Stomach (tissue), 9 donors: ENCODE measurements around the gene RFX4. TPM values are rescaled to one million over a fixed set of nuclear protein-coding genes. Genes with fewer than 3 reads are reported as not detected.
A peak's percentile ranks its signal among the peaks of the same experiment; 100 is the strongest.

ENCODE experiments used
- DNase-seq, 2 donors: peaks; one replicate each; pipeline versions ENCODE4 v3.0.0 to v3.0.0-alpha.2; 2013 to 2019
- H3K27ac ChIP-seq, 5 donors: fragments of 200-600 bp in 4 of 5; sonication (generic) in 4 of 5; one replicate each; pipeline ENCODE4 v1.5.1; 2013 to 2019; ENCODE audit warnings: mild to moderate bottlenecking in 1 of 5, moderate library complexity in 1 of 5
- H3K27me3 ChIP-seq, 3 donors: fragments of 200-600 bp; sonication (generic); one replicate each; pipeline ENCODE4 v1.5.1; 2017 to 2019; ENCODE audit warnings: mixed run types in 1 of 3
- H3K36me3 ChIP-seq, 4 donors: fragments of 200-600 bp; sonication (generic); 1 replicate in 3 of 4; 2 replicates in 1 of 4; pipeline ENCODE4 v1.5.1; 2016 to 2019
- H3K4me1 ChIP-seq, 4 donors: fragments of 200-600 bp; sonication (generic); one replicate each; pipeline ENCODE4 v1.5.1; 2016 to 2019
- H3K4me3 ChIP-seq, 4 donors: fragments of 200-600 bp; sonication (generic) in 3 of 4; one replicate each; pipeline ENCODE4 v1.5.1; 2016 to 2019; ENCODE audit warnings: mild to moderate bottlenecking in 1 of 4
- H3K9me3 ChIP-seq, 4 donors: fragments of 200-600 bp; sonication (generic); one replicate each; pipeline ENCODE4 v1.5.1; 2016 to 2019
- CTCF ChIP-seq, 7 experiments: fragments of 450-650 bp in 4 of 7; fragments of 200-600 bp in 3 of 7; sonication (generic) in 3 of 7; IDR thresholded peaks; one replicate each; pipeline ENCODE4 v1.5.1; 2016 to 2019; ENCODE audit warnings: antibody characterized with exemption in 7 of 7, control low read depth in 2 of 7, mild to moderate bottlenecking in 1 of 7
- EP300 ChIP-seq: sonication (generic); formaldehyde crosslinking; IDR thresholded peaks from one replicate; pipeline ENCODE4 v1.6.1; 2017; ENCODE audit warnings: antibody characterized with exemption
- POLR2A ChIP-seq, 4 donors: fragments of 450-650 bp; IDR thresholded peaks; one replicate each; pipeline ENCODE4 v1.6.1; 2016; ENCODE audit warnings: antibody characterized with exemption in 4 of 4, control low read depth in 2 of 4, mild to moderate bottlenecking in 1 of 4, moderate library complexity in 1 of 4
- POLR2AphosphoS5 ChIP-seq, 3 donors: sonication (generic); formaldehyde crosslinking; IDR thresholded peaks; one replicate each; pipeline ENCODE4 v1.6.1; 2016; ENCODE audit warnings: antibody characterized with exemption in 3 of 3
- WGBS, 5 donors: extraction: QIAGEN DNeasy Blood & Tissue Kit in 3 of 5; methylation state at CpG; one replicate each; pipeline versions ENCODE4 v1.1.5 to v1.1.7; 2013 to 2018; 5-methylcytosine and 5-hydroxymethylcytosine counted together
- intact Hi-C: fragments of 100-400 bp; cut with DNase I; formaldehyde crosslinking; loops from one replicate; pipeline ENCODE4 v1.15.1; 2023; ENCODE audit warnings: low total_unique reads
- polyA plus RNA-seq, 3 donors: library from polyadenylated mRNA; stranded (reverse); fragments of 200-250 nt; gene quantifications; one replicate each; pipeline ENCODE4 v1.2.3, GENCODE V29; 2013
- total RNA-seq, 5 donors: library from RNA; depleted of rRNA; stranded (reverse); fragments of >200 nt; gene quantifications; one replicate each; pipeline versions ENCODE4 v1.1.0 to v1.2.3, GENCODE V29; 2014 to 2016
- donor health status: healthy with polysubstance abuse.
- donor health status: Bipolar disorder and iron deficiency.
- donor health status: healthy.

Gene RFX4
- total and polyA plus RNA-seq, 8 donors, result not detected

- Histone ChIP-seq H3K4me1 (no peaks in the 10 kb centered on the region), H3K4me3 (no peak overlapping the region), H3K27me3 (no peaks in the 10 kb centered on the region), H3K36me3 (no peaks in the 10 kb centered on the region), H3K9me3 (no peaks in the 10 kb centered on the region), H3K27ac (no peak overlapping the region)
- peak; percentile 31 to 38 for DNase-seq
- TF ChIP-seq CTCF (IDR thresholded peaks at IDR 0.05) (no peak), POLR2A (IDR thresholded peaks at IDR 0.05) (no peak), EP300 (no peak), POLR2AphosphoS5 (IDR thresholded peaks at IDR 0.05) (no peak)
- 56 to 80% (median 69%) methylated on average over 6 to 7 of the region's 7 CpGs for WGBS, 5 donors
- intact Hi-C loops, result no loop called here
Measured at GRCh38 chr12:106753526-106753925, 170.7 kb downstream of the RFX4 start.

GRCh38 chr12:106754331-106754730, 171.5 kb downstream of the RFX4 start:
- Histone ChIP-seq H3K36me3 (no peaks in the 10 kb centered on the region), H3K27me3 (no peaks in the 10 kb centered on the region), H3K4me1 (no peaks in the 10 kb centered on the region), H3K9me3 (no peaks in the 10 kb centered on the region), H3K27ac (no peak overlapping the region), H3K4me3 (no peak overlapping the region)
- intact Hi-C loops, result no loop called here
- no peak for DNase-seq
- WGBS, 5 donors, result 96 to 100% (median 98%) methylated on average over 1 of the region's 1 CpG
- TF ChIP-seq EP300, result no peak

GRCh38 chr12:106757623-106758348, 175.0 kb downstream of the RFX4 start:
- Histone ChIP-seq H3K27ac (peak overlapping the region in 1 of 5 donors; percentile 11), H3K36me3 (no peaks in the 10 kb centered on the region), H3K4me3 (no peak overlapping the region), H3K9me3 (no peaks in the 10 kb centered on the region), H3K27me3 (no peaks in the 10 kb centered on the region), H3K4me1 (peaks cover 0 to 9% (median 0%) of the 10 kb centered on the region in 4 donors)
- WGBS, 5 donors, result 66 to 82% (median 75%) methylated on average over 6 of the region's 6 CpGs
- no peak for TF ChIP-seq POLR2A (IDR thresholded peaks at IDR 0.05)
- no peak for TF ChIP-seq EP300
- TF ChIP-seq POLR2AphosphoS5 (IDR thresholded peaks at IDR 0.05), result no peak
- no peak for DNase-seq
- intact Hi-C loops, result no loop called here

GRCh38 chr12:106758349-106759110, 175.7 kb downstream of the RFX4 start:
- Histone ChIP-seq H3K4me1 (peaks cover 0 to 9% (median 0%) of the 10 kb centered on the region in 4 donors), H3K27me3 (no peaks in the 10 kb centered on the region), H3K4me3 (no peak overlapping the region), H3K27ac (peak overlapping the region in 1 of 5 donors; percentile 11), H3K9me3 (no peaks in the 10 kb centered on the region), H3K36me3 (no peaks in the 10 kb centered on the region)
- TF ChIP-seq POLR2AphosphoS5 (IDR thresholded peaks at IDR 0.05) (no peak), CTCF (IDR thresholded peaks at IDR 0.05) (no peak), POLR2A (IDR thresholded peaks at IDR 0.05) (no peak), EP300 (no peak)
- DNase-seq, result no peak
- WGBS, 5 donors, result 67 to 76% (median 75%) methylated on average over 7 of the region's 7 CpGs
- intact Hi-C loops, result no loop called here

- no peak for DNase-seq
- 81 to 89% (median 85%) methylated on average over 7 of the region's 7 CpGs for WGBS, 5 donors
- intact Hi-C loops, result no loop called here
- TF ChIP-seq POLR2A (IDR thresholded peaks at IDR 0.05) (no peak), POLR2AphosphoS5 (IDR thresholded peaks at IDR 0.05) (no peak), EP300 (no peak), CTCF (IDR thresholded peaks at IDR 0.05) (no peak)
- Histone ChIP-seq H3K36me3 (no peaks in the 10 kb centered on the region), H3K27me3 (no peaks in the 10 kb centered on the region), H3K27ac (peak overlapping the region in 2 of 5 donors; percentile 18 to 52), H3K4me1 (peaks cover 0 to 9% (median 0%) of the 10 kb centered on the region in 4 donors), H3K9me3 (no peaks in the 10 kb centered on the region), H3K4me3 (no peak overlapping the region)
Measured at GRCh38 chr12:106759526-106760183, 176.9 kb downstream of the RFX4 start.
